GM23338 (cell line): ENCODE data around the gene APOA1.
A peak's percentile ranks its signal among the peaks of the same experiment; 100 is the strongest.

Source experiments
- CREB1 ChIP-seq: fragments of 250-450 bp; sonication (Bioruptor Pico); IDR thresholded peaks from 2 replicates; pipeline ENCODE4 v1.5.0; 2020; ENCODE audit warnings: low read depth, mild to moderate bottlenecking, moderate library complexity
- CTCF ChIP-seq, 2 experiments: fragments of 200-600 bp in 1 of 2; sonication (generic) in 1 of 2; conservative IDR thresholded peaks; 2 replicates each; pipeline versions ENCODE4 v1.5.1 to v1.6.1; 2016 to 2017; ENCODE audit warnings: antibody characterized with exemption in 2 of 2, low read depth in 2 of 2, mild to moderate bottlenecking in 2 of 2, moderate library complexity in 1 of 2
- EZH2 ChIP-seq: fragments of 200-600 bp; sonication (generic); IDR thresholded peaks from one replicate; pipeline ENCODE4 v1.8.0; 2017; ENCODE audit warnings: antibody characterized with exemption, mild to moderate bottlenecking, low read depth; ENCODE audit not compliant: unreplicated experiment
- EZH2phosphoT487 ChIP-seq: fragments of 200-600 bp; sonication (generic); IDR thresholded peaks from one replicate; pipeline ENCODE4 v1.8.1; 2018; ENCODE audit warnings: antibody characterized with exemption; ENCODE audit not compliant: unreplicated experiment
- JUNB ChIP-seq: IDR thresholded peaks from one replicate; pipeline ENCODE4 v1.6.1; 2016; ENCODE audit warnings: antibody characterized with exemption; ENCODE audit not compliant: unreplicated experiment
- NANOG ChIP-seq: IDR thresholded peaks from 2 replicates; pipeline ENCODE4 v1.6.1; 2016; ENCODE audit warnings: antibody characterized with exemption, borderline replicate concordance
- POLR2AphosphoS5 ChIP-seq: IDR thresholded peaks from 2 replicates; pipeline ENCODE4 v1.6.1; 2016; ENCODE audit warnings: antibody characterized with exemption, low read depth
- REST ChIP-seq: IDR thresholded peaks from one replicate; pipeline ENCODE4 v1.6.1; 2018; ENCODE audit warnings: antibody characterized with exemption; ENCODE audit not compliant: unreplicated experiment
- STAT1 ChIP-seq: IDR thresholded peaks from one replicate; pipeline ENCODE4 v1.6.1; 2016; ENCODE audit warnings: antibody characterized with exemption; ENCODE audit not compliant: unreplicated experiment
- ZNF331 ChIP-seq: fragments of 250-450 bp; sonication (Bioruptor Pico); IDR thresholded peaks from 2 replicates; pipeline ENCODE4 v1.5.0; 2020; ENCODE audit warnings: low read depth, mild to moderate bottlenecking, moderate library complexity
- ZNF462 ChIP-seq: fragments of 250-450 bp; sonication (Bioruptor Pico); IDR thresholded peaks from 2 replicates; pipeline ENCODE4 v1.5.0; 2020; ENCODE audit warnings: mild to moderate bottlenecking, moderate library complexity

GRCh38 chr11:116876656-116877055 lies 39.2 kb upstream of the APOA1 start:
- TF ChIP-seq CTCF (conservative IDR thresholded peaks at IDR 0.05; ENCODE audit: low read depth in 2 of 2) (peak in 1 of 2 experiments; percentile 28; a peak in 2 of 4 replicates), POLR2AphosphoS5 (no peak), JUNB (no peak), CREB1 (CRISPR knock-in tag) (no peak), REST (no peak), EZH2phosphoT487 (no peak), EZH2 (no peak), NANOG (no peak), ZNF462 (CRISPR knock-in tag) (no peak), STAT1 (no peak), ZNF331 (no peak)
